ENCODE measurements around the gene ADGRF5.

GRCh38 chr6:46948699-46949098, 27.0 kb upstream of the ADGRF5 start:
- no peak for TF ChIP-seq ZNF639 (tag by site-specific recombination; IDR thresholded peaks at IDR 0.05)
- no peak for TF ChIP-seq ATF2 (tag by site-specific recombination; IDR thresholded peaks at IDR 0.05; ENCODE audit: low read depth)
- TF ChIP-seq YY1 (tag by site-specific recombination; IDR thresholded peaks at IDR 0.05): no peak
- no peak for TF ChIP-seq CTCF (tag by site-specific recombination; IDR thresholded peaks at IDR 0.05)
- TF ChIP-seq PATZ1 (tag by site-specific recombination; IDR thresholded peaks at IDR 0.05): no peak
- no peak for TF ChIP-seq PBX3 (CRISPR knock-in tag; IDR thresholded peaks at IDR 0.05)

Measured in HEK293 (cell line).